ENCODE data around the gene KCTD7.

DNA sequence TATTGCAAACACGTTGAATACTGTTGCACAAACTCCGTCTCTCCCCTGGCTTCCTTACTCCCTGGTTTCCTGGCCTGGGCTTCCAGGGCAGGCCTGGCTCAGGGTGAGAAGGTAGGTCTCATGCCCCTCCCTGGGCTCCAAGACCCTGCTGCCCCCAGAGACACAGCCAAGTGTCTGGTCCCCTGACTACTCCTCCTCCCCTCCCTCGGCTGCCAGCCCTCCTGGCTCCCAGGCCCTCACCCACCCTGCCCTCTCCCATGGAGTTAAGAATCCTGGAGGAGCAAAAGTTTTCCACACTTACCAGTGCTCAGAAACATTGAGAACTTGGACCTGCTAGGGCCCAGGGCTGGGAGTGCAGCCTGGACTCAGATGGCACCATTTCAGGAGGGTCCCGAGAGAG, 64.7 kb downstream of the KCTD7 start:
- TF ChIP-seq POLR2AphosphoS5 (IDR thresholded peaks at IDR 0.05; ENCODE audit: low read depth, low read length), result no peak
- no peak for TF ChIP-seq CTCF (IDR thresholded peaks at IDR 0.05)
- TF ChIP-seq, protein P1, sequence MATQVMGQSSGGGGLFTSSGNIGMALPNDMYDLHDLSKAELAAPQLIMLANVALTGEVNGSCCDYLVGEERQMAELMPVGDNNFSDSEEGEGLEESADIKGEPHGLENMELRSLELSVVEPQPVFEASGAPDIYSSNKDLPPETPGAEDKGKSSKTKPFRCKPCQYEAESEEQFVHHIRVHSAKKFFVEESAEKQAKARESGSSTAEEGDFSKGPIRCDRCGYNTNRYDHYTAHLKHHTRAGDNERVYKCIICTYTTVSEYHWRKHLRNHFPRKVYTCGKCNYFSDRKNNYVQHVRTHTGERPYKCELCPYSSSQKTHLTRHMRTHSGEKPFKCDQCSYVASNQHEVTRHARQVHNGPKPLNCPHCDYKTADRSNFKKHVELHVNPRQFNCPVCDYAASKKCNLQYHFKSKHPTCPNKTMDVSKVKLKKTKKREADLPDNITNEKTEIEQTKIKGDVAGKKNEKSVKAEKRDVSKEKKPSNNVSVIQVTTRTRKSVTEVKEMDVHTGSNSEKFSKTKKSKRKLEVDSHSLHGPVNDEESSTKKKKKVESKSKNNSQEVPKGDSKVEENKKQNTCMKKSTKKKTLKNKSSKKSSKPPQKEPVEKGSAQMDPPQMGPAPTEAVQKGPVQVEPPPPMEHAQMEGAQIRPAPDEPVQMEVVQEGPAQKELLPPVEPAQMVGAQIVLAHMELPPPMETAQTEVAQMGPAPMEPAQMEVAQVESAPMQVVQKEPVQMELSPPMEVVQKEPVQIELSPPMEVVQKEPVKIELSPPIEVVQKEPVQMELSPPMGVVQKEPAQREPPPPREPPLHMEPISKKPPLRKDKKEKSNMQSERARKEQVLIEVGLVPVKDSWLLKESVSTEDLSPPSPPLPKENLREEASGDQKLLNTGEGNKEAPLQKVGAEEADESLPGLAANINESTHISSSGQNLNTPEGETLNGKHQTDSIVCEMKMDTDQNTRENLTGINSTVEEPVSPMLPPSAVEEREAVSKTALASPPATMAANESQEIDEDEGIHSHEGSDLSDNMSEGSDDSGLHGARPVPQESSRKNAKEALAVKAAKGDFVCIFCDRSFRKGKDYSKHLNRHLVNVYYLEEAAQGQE (IDR thresholded peaks at IDR 0.05; ENCODE audit: insufficient read depth in 1 of 2, low read depth in 2 of 2, low read length in 1 of 2), result no peak

All from Panc1 (cell line).